ENCODE data around the gene KRABD2.
"Not testable (repeated sequence)": the region's sequence is repeated elsewhere in the genome, so short reads cannot be mapped to it uniquely, and the experiment has no call there.

Gene KRABD2

DNA sequence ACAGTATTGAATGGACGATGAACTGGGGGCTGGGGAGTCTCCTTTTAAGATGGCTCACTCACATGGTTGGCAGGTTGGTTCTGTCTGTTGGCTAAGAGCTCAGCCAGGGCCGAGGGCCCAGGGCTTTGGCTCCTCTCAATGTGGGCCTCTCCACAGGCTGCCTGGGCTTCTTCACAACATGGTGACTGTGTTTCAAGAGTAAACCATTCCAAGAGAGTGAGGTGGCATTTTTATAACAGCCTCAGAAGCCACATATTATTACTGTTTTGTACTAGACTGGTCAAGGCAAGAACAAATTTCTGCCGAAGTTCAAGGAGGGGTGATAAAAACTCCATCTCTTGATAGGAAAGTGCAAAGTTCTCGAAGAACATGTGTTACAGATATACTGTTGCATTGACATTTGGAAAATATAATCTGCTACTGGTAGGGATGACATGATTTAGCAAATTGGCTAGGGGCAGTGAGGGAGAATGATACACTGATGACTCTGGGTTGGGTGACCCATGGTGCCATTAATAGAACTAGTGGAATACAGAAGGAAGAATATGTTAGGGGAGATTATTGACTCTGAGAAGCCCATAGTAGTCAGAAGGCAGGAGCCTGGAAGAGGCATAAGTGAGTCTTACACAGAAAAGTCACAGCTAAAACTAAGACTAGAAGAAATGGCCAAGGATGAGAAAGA, 13.7 kb downstream of the KRABD2 start:
- H3K36me3 Mint-ChIP-seq (ENCODE audit: low read depth) = no peaks in the 10 kb centered on the region
- intact Hi-C loops (cut with DNase I, micrococcal nuclease) = no loop called here
- no peak for DNase-seq
- H3K27me3 Mint-ChIP-seq = no peaks in the 10 kb centered on the region
- H3K4me3 Mint-ChIP-seq = no peak overlapping the region
- peaks cover 10% of the 10 kb centered on the region for H3K4me1 Mint-ChIP-seq
- H3K9me3 Mint-ChIP-seq (ENCODE audit: low read depth) = no peaks in the 10 kb centered on the region
- ChIA-PET CTCF (no interaction called here), POLR2A (no interaction called here)
- no peak for ATAC-seq
- no peak overlapping the region for H3K27ac Mint-ChIP-seq

GRCh38 chr17:8360751-8361150, 15.8 kb downstream of the KRABD2 start:
- H3K4me3 Mint-ChIP-seq = no peak overlapping the region
- DNase-seq (no peak), ATAC-seq (no peak)
- CTCF ChIA-PET = interaction anchor here (1.0 to 1.6 kb wide), 2 partner anchors 16 to 23 kb away, joined by 4 to 6 read pairs; partner anchors contain the start of gene KRABD2
- no peaks in the 10 kb centered on the region for H3K27me3 Mint-ChIP-seq
- intact Hi-C loops (cut with DNase I, micrococcal nuclease) = no loop called here
- H3K4me1 Mint-ChIP-seq = peaks cover 10% of the 10 kb centered on the region
- H3K27ac Mint-ChIP-seq = no peak overlapping the region
- POLR2A ChIA-PET = interaction anchor here (0.6 to 1.1 kb wide), 3 partner anchors 12 to 806 kb away, joined by 3 read pairs; no protein-coding TSS in a partner anchor
- H3K9me3 Mint-ChIP-seq (ENCODE audit: low read depth) = no peaks in the 10 kb centered on the region
- H3K36me3 Mint-ChIP-seq (ENCODE audit: low read depth) = no peaks in the 10 kb centered on the region

DNA sequence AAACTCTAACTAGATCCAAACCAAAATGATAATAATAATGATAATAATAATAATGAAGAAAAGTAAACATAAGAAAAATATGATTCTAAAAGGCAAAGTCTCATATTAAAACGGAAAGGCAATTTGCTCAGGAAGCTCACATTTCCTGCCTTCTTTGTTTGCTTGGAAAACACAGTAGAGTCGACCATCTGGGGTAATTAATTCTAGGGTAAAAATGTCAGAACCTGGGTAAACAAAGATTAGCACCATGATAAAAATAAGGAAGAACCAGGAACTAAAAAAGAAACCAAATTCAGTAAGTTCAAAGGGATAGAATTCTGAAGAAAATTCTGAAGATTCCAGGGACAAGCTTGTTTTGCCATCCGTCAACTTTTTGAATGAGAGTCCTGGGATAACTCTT, 16.2 kb downstream of the KRABD2 start:
- ATAC-seq (no peak), DNase-seq (no peak)
- Mint-ChIP-seq H3K9me3 (ENCODE audit: low read depth) (no peaks in the 10 kb centered on the region), H3K4me1 (peaks cover 10% of the 10 kb centered on the region), H3K27ac (no peak overlapping the region), H3K27me3 (no peaks in the 10 kb centered on the region), H3K36me3 (ENCODE audit: low read depth) (no peaks in the 10 kb centered on the region), H3K4me3 (no peak overlapping the region)
- intact Hi-C loops (cut with DNase I, micrococcal nuclease) = no loop called here
- ChIA-PET CTCF (interaction anchor here (0.5 to 1.6 kb wide), 4 partner anchors 16 to 143 kb away, joined by 3 to 6 read pairs (median 4); partner anchors contain the start of gene KRABD2), POLR2A (interaction anchor here (0.6 to 1.1 kb wide), 3 partner anchors 29 to 807 kb away, joined by 3 read pairs; no protein-coding TSS in a partner anchor)

DNA sequence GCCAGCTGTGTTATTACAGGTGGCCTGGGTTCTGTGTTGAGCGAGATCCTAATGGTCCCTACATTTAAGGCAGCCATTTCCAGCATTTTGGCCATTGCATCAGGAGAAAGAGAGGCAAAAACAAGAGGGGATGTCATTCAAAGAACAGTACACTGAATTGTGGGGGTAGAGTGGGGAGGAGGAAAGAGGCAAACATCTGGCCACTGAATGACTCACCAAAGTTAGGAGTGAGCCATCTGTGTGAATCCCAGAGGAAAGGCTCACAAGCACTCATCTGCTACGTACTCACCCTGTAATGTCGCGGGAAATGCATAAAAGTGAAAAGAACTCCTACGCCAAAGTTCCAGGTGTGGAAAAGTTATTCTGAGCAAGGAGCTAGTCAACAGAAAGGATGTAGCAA, 16.7 kb downstream of the KRABD2 start:
- ChIA-PET POLR2A (interaction anchor here (0.6 kb wide), 1 partner anchor 28 kb away, joined by 3 read pairs; no protein-coding TSS in a partner anchor), CTCF (interaction anchor here (0.5 to 1.6 kb wide), 4 partner anchors 22 to 498 kb away, joined by 3 to 6 read pairs (median 4); no protein-coding TSS in a partner anchor)
- Mint-ChIP-seq H3K4me3 (no peak overlapping the region), H3K27me3 (no peaks in the 10 kb centered on the region), H3K4me1 (peaks cover 10% of the 10 kb centered on the region), H3K36me3 (ENCODE audit: low read depth) (no peaks in the 10 kb centered on the region), H3K27ac (no peak overlapping the region), H3K9me3 (ENCODE audit: low read depth) (no peaks in the 10 kb centered on the region)
- intact Hi-C loops (cut with DNase I, micrococcal nuclease) = no loop called here
- DNase-seq (no peak), ATAC-seq (no peak)

- no peaks in the 10 kb centered on the region for H3K9me3 Mint-ChIP-seq (ENCODE audit: low read depth)
- no peaks in the 10 kb centered on the region for H3K27me3 Mint-ChIP-seq
- H3K36me3 Mint-ChIP-seq (ENCODE audit: low read depth) = no peaks in the 10 kb centered on the region
- intact Hi-C loops (cut with DNase I, micrococcal nuclease) = no loop called here
- DNase-seq (no peak), ATAC-seq (no peak)
- no peak overlapping the region for H3K27ac Mint-ChIP-seq
- POLR2A ChIA-PET = no interaction called here
- peaks cover 10% of the 10 kb centered on the region for H3K4me1 Mint-ChIP-seq
- CTCF ChIA-PET = no interaction called here
- no peak overlapping the region for H3K4me3 Mint-ChIP-seq
Measured at GRCh38 chr17:8357910-8358309, 18.6 kb downstream of the KRABD2 start.

DNA sequence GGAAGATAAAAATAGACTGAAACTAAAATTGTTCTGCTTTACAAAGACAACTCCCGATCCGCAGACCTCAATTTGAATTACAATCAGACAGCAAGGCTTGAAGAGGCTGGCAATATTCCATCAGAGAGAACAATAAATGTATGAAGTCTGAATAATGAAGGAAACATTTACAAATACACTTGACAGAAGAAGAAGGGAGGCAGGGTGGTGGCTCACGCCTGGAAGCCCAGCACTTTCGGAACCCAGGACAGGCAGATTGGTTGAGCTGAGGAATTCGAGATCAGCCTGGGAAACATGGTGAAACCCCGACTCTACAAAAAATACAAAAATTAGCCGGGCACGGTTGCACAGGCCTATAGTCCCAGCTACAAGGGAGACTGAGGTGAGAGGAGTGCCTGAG, 22.3 kb downstream of the KRABD2 start:
- DNase-seq = no peak
- Mint-ChIP-seq H3K36me3 (ENCODE audit: low read depth) (no peaks in the 10 kb centered on the region), H3K27me3 (peaks cover 3% of the 10 kb centered on the region), H3K27ac (no peak overlapping the region), H3K4me3 (no peak overlapping the region), H3K4me1 (no peaks in the 10 kb centered on the region), H3K9me3 (ENCODE audit: low read depth) (no peaks in the 10 kb centered on the region)
- CTCF ChIA-PET = interaction anchor here (0.6 kb wide), 1 partner anchor 17 kb away, joined by 4 read pairs; no protein-coding TSS in a partner anchor
- ATAC-seq = no peak
- intact Hi-C loops (cut with DNase I, micrococcal nuclease) = no loop called here
- POLR2A ChIA-PET = no interaction called here

GRCh38 chr17:8353736-8354135, 22.8 kb downstream of the KRABD2 start:
- Mint-ChIP-seq H3K27ac (no peak overlapping the region), H3K27me3 (peaks cover 3% of the 10 kb centered on the region), H3K4me1 (no peaks in the 10 kb centered on the region), H3K36me3 (ENCODE audit: low read depth) (no peaks in the 10 kb centered on the region), H3K9me3 (ENCODE audit: low read depth) (no peaks in the 10 kb centered on the region), H3K4me3 (no peak overlapping the region)
- ChIA-PET POLR2A (no interaction called here), CTCF (interaction anchor here (0.6 to 0.7 kb wide), 2 partner anchors 17 to 91 kb away, joined by 3 to 4 read pairs; no protein-coding TSS in a partner anchor)
- DNase-seq = no peak
- intact Hi-C loops (cut with DNase I, micrococcal nuclease) = no loop called here
- no peak for ATAC-seq

DNA sequence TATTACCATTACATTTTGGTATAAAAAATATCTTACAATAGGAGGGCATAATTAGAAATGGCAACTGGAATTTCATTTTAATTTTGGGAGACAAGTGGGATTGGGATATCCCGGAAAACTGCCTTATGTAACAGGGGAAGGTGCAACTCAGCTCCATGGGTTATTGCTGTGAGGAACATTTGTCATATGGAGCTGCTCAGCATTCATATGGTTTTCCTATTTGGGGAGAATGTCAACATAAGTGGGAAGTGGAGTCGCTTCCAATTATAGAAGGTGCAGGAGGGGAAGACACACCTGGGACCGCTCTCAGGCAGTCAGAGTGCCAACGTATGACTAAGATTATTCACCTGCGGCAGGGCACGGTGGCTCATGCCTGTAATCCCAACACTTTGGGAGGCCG, 26.2 kb downstream of the KRABD2 start:
- ATAC-seq (no peak), DNase-seq (no peak)
- no peaks in the 10 kb centered on the region for H3K36me3 Mint-ChIP-seq (ENCODE audit: low read depth)
- no peaks in the 10 kb centered on the region for H3K4me1 Mint-ChIP-seq
- ChIA-PET POLR2A (no interaction called here), CTCF (no interaction called here)
- no peaks in the 10 kb centered on the region for H3K9me3 Mint-ChIP-seq (ENCODE audit: low read depth)
- H3K27ac Mint-ChIP-seq = no peak overlapping the region
- intact Hi-C loops (cut with DNase I, micrococcal nuclease) = no loop called here
- peaks cover 19% of the 10 kb centered on the region for H3K27me3 Mint-ChIP-seq
- no peak overlapping the region for H3K4me3 Mint-ChIP-seq

DNA sequence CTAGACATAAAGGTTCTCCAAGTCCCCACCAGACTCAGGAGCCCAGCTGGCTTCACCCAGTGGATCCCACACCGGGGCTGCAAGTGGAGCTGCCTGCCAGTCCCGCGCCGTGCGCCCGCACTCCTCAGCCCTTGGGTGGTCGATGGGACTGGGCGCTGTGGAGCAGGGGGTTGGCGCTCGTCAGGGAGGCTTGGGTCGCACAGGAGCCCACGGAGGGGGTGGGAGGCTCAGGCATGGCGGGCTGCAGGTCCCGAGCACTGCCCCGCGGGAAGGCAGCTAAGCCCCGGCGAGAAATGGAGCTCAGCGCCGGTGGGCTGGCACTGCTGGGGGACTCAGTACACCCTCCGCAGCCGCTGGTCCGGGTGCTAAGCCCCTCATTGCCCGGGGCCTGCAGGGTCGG, 29.5 kb downstream of the KRABD2 start:
- H3K27ac Mint-ChIP-seq; H3K4me1 Mint-ChIP-seq; CTCF ChIA-PET; H3K36me3 Mint-ChIP-seq (ENCODE audit: low read depth); DNase-seq; H3K9me3 Mint-ChIP-seq (ENCODE audit: low read depth); H3K4me3 Mint-ChIP-seq; ATAC-seq; POLR2A ChIA-PET; intact Hi-C loops (cut with DNase I, micrococcal nuclease): not testable (repeated sequence)
- peaks cover 19% of the 10 kb centered on the region for H3K27me3 Mint-ChIP-seq

GRCh38 chr17:8345951-8346665, 30.4 kb downstream of the KRABD2 start:
- POLR2A ChIA-PET = no interaction called here
- intact Hi-C loops (cut with DNase I, micrococcal nuclease) = no loop called here

DNA sequence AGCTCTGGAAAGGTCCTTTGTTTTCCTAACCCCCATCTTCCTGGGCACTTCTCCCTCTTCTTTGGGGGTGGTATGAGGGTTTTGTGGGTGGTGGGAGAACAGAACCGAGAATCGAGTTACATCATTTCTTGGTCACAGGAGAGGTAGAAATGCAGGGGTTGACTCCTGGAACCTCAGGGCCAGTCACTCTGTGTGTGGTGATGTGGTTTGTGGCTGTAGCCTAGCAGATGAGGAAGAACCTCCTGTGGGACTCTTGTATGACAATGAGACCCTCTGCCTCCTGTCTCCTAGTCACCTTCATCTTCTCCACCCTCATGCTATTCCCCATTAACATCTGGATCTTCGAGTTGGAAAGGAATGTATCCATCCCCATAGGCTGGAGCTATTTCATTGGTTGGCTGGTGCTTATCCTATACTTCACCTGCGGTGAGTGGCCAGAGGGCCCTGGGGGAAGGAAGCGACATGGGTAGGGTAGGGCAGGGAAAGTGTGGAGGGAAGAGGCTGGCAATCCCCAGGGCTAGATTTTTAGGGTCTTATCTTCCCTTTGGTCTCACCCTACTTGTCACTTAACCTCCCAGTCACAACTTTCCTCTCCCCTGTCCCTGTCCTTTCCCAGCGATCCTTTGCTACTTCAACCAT, 31.3 kb downstream of the KRABD2 start:
- H3K36me3 Mint-ChIP-seq (ENCODE audit: low read depth) = no peaks in the 10 kb centered on the region

More at GRCh38 chr17:8345951-8346665, 30.4 kb downstream of the KRABD2 start:
- no peak for ATAC-seq
- CTCF ChIA-PET = interaction anchor here (0.6 to 0.8 kb wide), 3 partner anchors 17 to 31 kb away, joined by 3 read pairs; no protein-coding TSS in a partner anchor
- Mint-ChIP-seq H3K36me3 (ENCODE audit: low read depth) (no peaks in the 10 kb centered on the region), H3K4me1 (no peaks in the 10 kb centered on the region), H3K27me3 (peaks cover 19% of the 10 kb centered on the region), H3K9me3 (ENCODE audit: low read depth) (no peaks in the 10 kb centered on the region), H3K4me3 (no peak overlapping the region), H3K27ac (no peak overlapping the region)
- DNase-seq = no peak

More for the DNA sequence above, 31.3 kb downstream of the KRABD2 start:
- ATAC-seq (peak; percentile 42), DNase-seq (peak; percentile 14)
- H3K4me3 Mint-ChIP-seq = no peak overlapping the region
- CTCF ChIA-PET = interaction anchor here (0.6 to 0.8 kb wide), 2 partner anchors 19 to 32 kb away, joined by 3 read pairs; no protein-coding TSS in a partner anchor
- intact Hi-C loops (cut with DNase I, micrococcal nuclease) = no loop called here
- POLR2A ChIA-PET = no interaction called here
- no peaks in the 10 kb centered on the region for H3K9me3 Mint-ChIP-seq (ENCODE audit: low read depth)
- peaks cover 19% of the 10 kb centered on the region for H3K27me3 Mint-ChIP-seq
- no peak overlapping the region for H3K27ac Mint-ChIP-seq
- H3K4me1 Mint-ChIP-seq = no peaks in the 10 kb centered on the region
